ENCODE data around the gene AURKA.

GRCh38 chr20:56383334-56383733, 8.7 kb downstream of the AURKA start:
- no peak for TF ChIP-seq POLR2A (IDR thresholded peaks at IDR 0.05; ENCODE audit: low read depth, low read length)
- TF ChIP-seq POLR2AphosphoS5 (IDR thresholded peaks at IDR 0.05; ENCODE audit: low read depth, low read length), result no peak
- TF ChIP-seq TAF1 (IDR thresholded peaks at IDR 0.05; ENCODE audit: borderline replicate concordance, low read depth, low read length), result no peak
